ENCODE data around the gene PLPPR4.
"Not testable (repeated sequence)": the region's sequence is repeated elsewhere in the genome, so short reads cannot be mapped to it uniquely, and the experiment has no call there.

The PLPPR4 gene

DNA sequence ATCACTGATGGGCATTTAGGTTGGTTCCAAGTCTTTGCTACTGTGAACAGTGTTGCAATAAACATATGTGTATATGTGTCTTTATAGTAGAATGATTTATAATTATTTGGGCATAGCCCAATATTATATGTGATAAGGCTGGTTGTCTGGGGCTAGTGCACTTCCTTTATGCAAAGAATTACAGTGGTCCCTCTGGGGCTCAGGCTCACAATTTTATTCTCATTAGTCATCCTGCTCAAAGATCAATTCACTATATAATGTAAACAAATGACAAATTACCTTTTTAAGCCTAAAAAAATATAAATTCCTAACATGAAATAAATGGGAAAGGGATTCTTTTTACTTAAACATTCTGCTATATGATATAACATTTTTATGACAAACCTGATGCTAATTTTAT is 5.0 kb downstream of the PLPPR4 start:
- no peak for DNase-seq

GRCh38 chr1:99270646-99271045 is 6.4 kb downstream of the PLPPR4 start:
- no peak for DNase-seq

- no peak for DNase-seq
These were observed 7.0 kb downstream of the PLPPR4 start for GRCh38 chr1:99271249-99271648.

DNA sequence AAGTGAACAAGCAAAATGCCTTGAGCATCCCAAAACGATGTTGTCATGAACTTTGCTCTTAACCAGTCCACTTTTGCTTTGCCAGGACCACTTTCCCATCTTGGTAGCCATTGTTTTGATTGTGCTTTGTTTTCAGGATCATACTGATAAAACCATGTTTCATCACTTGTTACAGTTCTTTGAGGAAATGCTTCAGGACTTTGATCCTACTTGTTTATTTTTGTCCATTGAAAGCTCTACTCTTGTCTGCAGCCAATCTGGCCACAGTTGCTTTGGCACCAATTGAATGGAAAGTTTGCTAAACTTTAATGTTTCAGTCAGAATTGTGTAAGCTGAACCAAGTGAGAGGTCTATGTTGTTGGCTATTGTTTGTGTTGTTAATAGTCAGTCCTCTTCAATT is 12.8 kb downstream of the PLPPR4 start:
- no peak for DNase-seq

GRCh38 chr1:99279525-99279924 is 15.2 kb downstream of the PLPPR4 start:
- no peak for DNase-seq

DNA sequence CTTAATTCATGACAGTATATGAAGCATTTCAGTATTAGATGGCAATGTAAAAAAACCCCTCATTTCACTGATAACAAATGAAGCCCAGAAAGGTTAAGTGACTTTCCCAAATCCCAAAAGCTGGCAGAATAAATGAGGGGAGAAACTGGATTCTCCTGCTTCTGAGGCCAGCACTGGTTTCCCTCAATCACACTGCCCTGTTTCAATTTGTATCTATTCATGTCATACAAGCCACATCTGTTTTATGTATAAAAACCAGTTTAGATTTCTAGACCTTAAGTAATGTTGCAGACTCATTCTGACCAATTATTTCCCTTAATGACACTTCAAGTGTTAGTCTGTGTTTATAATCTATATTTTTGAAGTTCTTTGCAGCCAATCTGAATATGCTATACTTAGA is 16.8 kb downstream of the PLPPR4 start:
- DNase-seq = no peak

GRCh38 chr1:99282536-99282935 is 18.2 kb downstream of the PLPPR4 start:
- no peak for DNase-seq

DNA sequence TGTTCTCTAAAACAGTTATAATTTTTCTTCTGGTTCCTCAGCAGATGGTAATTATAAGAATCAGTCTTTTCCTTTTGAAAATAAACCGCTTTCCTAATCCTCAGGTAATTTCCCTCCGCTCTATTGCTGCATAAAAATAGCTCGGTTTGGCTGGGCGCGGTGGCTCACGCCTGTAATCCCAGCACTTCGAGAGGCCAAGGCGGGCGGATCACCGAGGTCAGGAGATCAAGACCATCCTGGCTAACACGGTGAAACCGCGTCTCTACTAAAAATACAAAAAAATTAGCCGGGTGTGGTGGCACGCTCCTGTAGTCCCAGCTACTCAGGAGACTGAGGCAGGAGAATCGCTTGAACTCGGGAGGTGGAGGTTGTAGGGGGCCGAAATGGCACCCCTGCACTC is 19.2 kb downstream of the PLPPR4 start:
- not testable (repeated sequence) for DNase-seq

- DNase-seq = no peak
These were observed 28.6 kb downstream of the PLPPR4 start for GRCh38 chr1:99292886-99293285.

DNA sequence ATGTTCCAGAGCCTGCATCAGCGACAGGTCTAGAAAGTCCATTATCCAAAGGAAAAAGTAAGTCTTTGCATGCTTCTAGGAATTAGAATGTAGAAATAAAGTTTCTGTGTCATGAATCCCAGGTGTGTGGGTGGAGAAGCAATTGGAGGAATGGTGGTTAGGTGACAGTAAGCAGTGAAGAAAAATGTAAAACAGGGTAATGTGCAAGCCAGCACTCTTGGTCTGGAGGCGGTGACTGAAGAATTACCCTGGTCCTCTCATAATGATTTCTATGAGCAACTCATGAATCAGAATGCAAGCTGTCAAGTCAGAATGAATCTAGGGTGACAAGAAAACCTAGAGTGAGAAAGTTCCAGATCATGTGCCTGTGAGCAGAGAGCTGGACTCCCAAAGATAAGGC is 33.6 kb downstream of the PLPPR4 start:
- DNase-seq = no peak

GRCh38 chr1:99304725-99305282 is 40.5 kb downstream of the PLPPR4 start:
- DNase-seq = no peak

DNA sequence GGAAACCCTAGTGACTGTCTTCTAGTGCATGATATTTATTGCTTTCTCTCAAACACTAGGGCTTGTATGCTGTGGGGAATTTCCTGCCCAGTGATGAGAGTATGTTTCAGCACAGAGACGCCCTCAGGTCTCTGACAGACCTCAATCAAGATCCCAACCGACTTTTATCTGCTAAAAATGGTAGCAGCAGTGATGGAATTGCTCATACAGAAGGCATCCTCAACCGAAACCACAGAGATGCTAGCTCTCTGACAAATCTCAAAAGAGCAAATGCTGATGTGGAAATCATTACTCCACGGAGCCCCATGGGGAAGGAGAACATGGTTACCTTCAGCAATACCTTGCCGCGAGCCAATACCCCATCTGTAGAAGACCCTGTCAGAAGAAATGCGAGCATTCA is 41.3 kb downstream of the PLPPR4 start:
- DNase-seq = no peak

DNA sequence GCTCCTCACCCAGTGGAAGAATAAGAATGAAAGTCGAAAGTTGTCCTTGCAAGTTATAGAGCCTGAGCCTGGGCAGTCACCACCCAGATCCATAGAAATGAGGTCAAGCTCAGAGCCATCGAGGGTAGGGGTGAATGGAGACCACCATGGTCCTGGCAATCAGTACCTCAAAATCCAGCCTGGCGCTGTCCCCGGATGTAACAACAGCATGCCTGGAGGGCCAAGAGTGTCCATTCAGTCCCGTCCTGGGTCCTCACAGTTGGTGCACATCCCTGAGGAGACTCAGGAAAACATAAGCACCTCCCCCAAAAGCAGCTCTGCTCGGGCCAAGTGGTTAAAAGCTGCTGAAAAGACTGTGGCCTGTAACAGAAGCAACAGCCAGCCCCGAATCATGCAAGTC is 41.8 kb downstream of the PLPPR4 start:
- DNase-seq = no peak

DNA sequence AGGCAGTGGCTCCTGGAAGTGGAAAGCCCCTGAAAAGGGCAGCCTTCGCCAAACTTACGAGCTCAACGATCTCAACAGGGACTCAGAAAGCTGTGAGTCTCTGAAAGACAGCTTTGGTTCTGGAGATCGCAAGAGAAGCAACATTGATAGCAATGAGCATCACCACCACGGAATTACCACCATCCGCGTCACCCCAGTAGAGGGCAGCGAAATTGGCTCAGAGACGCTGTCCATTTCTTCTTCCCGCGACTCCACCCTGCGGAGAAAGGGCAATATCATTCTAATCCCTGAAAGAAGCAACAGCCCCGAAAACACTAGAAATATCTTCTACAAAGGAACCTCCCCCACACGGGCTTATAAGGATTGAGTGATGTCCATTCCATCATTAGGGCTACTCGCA is 42.4 kb downstream of the PLPPR4 start:
- DNase-seq = no peak

DNA sequence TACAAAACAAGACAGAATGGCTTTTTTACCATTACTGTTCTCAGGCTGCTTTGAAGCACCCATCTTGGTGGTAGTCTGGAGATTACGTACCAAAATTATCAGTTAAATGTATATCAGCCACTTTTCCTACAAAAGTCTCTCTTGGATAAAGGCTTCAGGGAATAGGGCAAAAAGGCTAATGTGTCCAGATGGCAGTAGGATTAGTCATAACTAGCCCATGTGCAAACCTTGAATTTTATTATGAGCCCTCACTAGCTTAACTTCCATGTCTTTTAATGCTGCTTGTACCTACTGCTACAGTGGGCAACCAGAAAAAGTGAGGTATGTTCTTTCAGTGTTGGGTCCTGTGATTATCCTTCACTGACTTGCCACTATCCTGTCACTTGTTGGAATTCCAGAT is 51.0 kb downstream of the PLPPR4 start:
- DNase-seq = no peak

GRCh38 chr1:99326215-99326949 is 62.1 kb downstream of the PLPPR4 start:
- no peak for DNase-seq

GRCh38 chr1:99327357-99327756 is 63.1 kb downstream of the PLPPR4 start:
- no peak for DNase-seq

DNA sequence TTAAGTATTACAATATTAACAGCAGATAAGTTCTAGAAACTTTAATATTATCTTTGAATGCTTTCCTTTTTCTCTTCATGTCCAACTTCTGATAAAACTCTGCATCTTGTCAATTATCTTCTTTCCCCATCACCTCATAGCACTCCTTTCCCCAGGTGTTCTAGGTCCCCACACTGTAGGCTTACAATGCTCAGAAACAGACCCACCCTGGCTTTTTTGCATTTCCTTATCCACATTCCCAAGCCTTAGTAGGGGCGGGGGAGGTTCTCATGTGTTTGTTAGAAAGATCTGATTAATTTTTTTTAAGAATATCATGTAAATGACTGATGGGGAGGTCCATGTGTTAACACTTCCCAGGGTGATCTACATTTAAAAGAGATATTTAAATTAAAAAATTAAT is 63.9 kb downstream of the PLPPR4 start:
- DNase-seq = no peak

GRCh38 chr1:99331083-99331482 is 66.8 kb downstream of the PLPPR4 start:
- DNase-seq = no peak

GRCh38 chr1:99331636-99332035 is 67.3 kb downstream of the PLPPR4 start:
- no peak for DNase-seq

DNA sequence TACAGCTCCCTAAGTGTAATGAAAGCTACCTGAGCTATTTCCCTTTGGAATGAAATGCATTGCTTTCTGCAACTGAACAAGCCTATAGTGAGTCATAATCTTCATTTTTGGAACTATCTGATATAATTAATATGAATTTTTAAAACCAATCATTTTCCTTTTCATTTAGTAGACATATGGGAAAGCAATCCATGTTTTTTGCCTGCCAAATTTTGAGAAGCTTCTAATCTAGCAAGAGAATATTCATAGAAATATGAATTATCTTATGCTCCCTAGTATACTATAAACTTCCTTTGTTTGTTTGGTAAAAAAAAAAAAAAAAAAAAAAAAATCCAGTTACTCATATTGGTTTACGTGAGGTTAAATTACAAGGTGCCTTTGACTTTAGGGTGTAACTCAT is 68.3 kb downstream of the PLPPR4 start:
- no peak for DNase-seq

GRCh38 chr1:99334991-99335390 is 70.7 kb downstream of the PLPPR4 start:
- DNase-seq = no peak

DNA sequence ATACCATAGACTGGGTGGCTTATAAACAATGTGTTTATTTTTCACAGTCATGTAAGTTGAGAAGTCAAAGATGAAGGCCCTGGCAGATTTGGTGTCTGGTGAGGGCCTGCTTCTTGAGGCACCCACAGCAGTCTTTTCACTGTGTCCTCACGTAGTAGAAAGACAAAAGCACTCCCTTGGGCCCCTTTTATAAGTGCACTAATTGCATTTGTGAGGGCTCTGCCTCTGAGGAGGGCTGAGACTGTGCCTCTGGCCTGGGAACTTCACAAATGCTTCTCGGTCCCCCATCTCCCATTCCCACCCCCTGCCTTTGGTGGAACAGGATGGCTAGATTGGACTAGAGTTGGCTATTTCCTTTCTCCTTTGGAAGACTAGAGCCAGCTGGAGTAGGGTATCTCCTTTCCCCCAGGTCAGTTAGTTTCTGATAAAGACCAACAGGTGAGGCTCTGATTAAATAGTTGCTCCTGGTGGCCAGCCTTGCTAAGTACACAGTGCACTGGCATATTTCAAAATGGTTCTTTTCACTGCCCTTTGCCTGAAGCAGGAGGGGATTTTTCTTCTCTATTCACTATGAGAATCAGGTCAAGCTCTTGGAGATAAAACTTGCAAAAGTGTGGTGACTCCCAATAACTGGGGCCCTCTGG is 82.9 kb downstream of the PLPPR4 start:
- DNase-seq = no peak

DNA sequence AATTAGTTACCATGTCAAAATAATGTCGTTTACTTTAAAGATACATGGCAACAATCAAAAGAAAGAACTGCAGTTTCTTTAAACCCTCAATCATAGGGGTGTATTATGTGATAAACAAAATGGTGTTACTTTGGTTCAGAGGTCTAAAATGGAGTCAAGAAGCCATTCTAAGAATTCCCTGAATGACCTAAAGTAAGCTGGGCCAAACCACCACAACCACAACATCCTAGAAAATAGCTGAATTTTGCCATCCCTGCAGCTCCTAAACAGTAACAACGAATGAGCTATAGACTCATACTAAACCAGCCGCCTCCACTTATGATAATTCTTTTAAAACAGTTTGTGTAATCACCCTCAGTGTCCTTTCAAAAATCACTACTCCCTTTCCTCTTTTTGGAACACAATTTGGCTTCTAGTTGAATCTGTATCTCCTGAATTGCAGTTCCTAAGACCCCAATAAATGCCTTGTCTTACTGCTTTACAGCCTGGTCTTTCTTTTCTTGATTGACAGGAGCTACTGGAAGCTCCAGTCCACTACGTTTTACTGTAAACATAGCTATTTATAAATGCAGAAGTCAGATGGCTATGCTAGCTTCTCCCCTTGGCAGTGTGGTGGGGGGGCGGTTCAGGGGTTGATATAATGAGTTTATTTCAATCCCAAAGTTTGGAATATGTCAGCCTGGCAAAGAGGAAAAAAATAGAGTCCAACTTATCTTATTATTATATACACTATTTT is 84.3 kb downstream of the PLPPR4 start:
- DNase-seq = no peak
